SH-SY5Y (cell line): ENCODE data around the gene INPP5A.

ENCODE experiments used
- GATA2 ChIP-seq: IDR thresholded peaks from 2 replicates; pipeline ENCODE4 v1.6.1; 2011; ENCODE audit warnings: mild to moderate bottlenecking, low read depth, low read length
- GATA3 ChIP-seq: IDR thresholded peaks from 2 replicates; pipeline ENCODE4 v1.6.1; 2011; ENCODE audit warnings: low read depth, mild to moderate bottlenecking, low read length, moderate library complexity

INPP5A gene

DNA sequence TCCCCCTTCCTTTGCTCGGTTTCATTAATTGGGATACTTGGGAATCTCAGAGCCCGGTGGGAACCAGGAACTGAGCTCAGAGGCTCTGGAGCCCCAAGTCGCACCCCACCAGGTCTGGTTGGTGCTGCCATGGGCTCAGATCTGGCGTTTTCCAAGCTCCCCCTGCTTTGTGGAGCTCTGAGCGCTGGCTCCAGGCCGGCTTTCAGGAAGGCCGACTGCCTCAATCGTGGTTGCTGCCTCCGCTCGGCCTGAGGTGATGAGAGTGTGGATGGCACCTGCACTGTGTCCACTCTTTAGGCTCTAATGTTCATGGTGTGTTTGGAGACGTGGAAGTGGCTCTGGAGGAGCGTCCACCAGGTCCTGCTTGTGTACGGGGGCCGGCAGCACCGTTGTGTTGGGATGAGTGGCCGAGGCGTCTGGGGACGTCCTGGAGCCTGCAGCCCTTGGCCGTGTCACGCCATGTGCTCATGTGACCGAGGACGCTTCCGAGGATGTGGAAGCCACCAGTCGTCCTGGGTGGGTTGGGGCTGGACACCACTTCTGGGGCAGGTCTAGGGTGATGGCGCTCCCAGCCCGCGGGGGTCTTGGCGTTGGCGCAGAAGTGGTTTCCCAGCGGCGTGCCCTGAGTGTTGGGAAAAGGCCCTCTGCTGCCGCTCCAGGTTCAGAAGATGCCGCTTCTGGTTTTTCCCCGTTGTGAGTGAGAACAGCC, 8.2 kb downstream of the INPP5A start:
- TF ChIP-seq GATA2 (no peak), GATA3 (no peak)

DNA sequence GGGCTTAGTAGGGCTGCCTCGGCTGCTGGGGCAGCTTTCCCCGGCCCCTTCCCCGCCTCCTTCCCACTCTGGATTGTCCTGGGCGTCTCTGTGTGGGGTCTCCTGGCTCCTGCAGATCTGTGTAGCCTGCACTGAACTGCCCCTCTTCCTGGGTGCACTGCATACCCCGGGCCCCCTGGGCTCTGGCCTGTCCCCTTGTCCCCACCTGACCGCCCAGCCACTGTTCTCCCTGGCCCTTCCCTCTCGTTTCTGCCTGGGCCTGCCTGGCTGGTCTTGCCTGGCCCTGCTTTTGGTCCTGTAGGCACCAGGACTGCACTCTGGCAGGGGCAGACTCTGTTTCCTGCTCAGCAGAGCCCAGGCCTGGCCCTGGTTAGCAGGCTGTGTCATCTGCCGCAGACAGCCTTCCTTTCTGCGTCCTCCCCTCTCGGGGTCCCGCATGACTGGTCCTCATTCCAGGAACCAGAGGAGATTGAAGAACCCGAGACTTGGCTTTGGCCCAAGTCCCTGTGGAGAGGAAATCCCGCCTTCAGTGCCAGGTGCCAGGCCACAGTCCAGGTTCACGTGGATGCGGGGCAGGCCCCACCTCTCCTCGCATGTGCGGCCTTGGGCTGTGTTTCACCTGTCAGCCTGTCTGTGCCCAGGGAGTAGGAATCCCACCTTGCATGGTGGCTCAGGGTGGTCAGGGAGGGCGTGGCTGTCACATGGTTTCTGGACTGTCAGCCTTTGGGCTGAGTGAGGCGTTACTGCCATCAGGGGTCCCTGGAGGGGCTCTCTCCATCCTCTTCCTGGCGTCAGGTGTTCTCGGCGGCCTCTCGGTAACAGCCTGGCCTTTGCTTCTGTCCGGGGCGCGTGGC, 9.2 kb downstream of the INPP5A start:
- no peak for TF ChIP-seq GATA3
- TF ChIP-seq GATA2 = no peak

DNA sequence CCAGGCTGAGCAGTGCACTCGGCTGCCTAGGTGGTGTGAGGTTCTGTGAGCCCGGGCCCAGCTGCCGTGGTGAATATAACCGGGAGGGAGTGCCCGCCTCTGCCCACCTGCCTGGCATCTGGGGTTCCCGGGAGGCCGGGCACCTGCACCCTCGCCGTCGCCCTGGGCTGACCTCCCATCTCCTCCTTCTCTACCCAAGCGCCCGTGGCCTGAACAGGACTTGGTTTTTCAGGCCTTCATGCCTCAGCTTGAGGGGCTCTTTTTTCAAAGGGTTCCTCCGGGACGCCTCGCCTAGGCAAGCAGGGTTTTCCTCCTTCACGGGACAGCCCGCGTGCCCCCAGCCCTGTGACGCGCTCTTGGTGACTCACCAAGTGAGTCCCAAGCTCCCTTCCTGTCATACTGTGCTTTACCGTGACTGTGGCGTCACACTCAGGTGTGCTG, 9.9 kb downstream of the INPP5A start:
- no peak for TF ChIP-seq GATA3
- no peak for TF ChIP-seq GATA2

DNA sequence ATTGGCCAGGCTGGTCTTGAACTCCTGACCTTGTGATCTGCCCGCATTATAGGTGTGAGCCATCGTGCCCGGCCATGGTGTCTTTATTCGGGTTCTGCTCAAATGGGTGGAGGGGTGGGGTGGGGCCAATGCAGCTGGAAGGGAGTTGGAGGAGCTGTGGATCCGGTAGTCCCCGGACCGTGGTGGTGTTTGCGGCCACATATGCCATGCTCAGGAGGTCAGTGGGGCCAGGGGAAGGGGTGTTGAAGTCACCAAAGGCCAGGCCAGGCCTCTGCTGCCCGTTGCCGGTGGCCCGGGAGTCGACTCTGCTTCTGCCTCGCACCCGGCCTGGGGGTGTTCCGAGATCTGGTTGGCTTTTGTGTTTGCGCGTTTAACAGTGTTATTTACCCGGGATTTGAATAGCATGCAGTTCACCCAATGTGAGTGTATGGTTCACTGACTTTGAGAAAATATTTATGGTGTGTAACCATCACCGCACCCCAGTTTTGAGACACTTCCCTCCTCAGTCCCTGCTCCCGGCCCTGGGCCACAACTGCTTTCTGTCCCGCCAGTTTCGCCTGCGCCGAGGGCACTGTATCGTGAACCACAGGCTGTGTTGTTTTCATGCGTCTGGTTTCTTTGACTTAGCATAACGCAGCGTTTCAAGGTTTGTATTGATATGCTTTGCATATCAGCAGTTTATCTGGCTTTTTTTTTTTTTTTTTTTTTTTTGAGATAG, 10.7 kb downstream of the INPP5A start:
- TF ChIP-seq GATA3 (no peak), GATA2 (no peak)

DNA sequence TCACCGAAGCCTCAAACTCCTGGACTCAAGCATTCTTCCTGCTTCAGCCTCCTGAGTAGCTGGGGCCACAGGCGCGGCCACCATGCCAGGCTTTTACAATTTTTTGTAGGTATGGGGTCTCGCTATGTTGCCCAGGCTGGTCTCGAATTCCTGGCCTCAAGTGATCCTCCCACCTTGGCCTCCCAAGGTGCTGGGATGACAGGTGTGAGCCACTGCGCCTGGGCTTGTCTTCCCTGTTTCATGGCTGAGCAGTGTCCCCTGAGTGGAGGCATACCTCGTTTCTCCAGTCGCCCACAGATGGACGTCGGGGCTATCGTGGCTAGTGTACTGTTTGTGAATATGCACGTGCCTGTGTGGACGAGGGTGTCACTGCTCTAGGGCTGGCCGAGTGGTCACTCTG, 11.3 kb downstream of the INPP5A start:
- no peak for TF ChIP-seq GATA2
- no peak for TF ChIP-seq GATA3

DNA sequence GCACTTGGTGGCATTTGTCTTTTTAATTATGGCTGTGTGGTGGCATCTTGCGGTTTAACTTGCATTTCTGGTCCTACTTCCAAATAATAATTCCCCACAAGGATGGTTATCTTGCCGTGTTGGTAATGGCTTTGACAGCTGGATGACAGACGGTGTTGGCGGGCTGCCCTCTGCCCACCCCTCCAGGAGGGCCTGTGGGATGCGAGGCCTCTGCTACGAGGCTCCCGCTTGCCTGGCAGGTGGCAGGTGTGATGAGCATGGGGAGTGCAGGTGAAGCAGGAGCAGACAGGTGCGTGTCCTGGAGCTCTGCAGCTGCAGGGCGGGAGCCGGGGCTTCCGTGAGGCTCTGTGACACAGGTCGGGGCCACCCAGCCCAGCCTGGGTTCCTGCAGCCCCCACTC, 11.8 kb downstream of the INPP5A start:
- no peak for TF ChIP-seq GATA2
- TF ChIP-seq GATA3 = no peak

DNA sequence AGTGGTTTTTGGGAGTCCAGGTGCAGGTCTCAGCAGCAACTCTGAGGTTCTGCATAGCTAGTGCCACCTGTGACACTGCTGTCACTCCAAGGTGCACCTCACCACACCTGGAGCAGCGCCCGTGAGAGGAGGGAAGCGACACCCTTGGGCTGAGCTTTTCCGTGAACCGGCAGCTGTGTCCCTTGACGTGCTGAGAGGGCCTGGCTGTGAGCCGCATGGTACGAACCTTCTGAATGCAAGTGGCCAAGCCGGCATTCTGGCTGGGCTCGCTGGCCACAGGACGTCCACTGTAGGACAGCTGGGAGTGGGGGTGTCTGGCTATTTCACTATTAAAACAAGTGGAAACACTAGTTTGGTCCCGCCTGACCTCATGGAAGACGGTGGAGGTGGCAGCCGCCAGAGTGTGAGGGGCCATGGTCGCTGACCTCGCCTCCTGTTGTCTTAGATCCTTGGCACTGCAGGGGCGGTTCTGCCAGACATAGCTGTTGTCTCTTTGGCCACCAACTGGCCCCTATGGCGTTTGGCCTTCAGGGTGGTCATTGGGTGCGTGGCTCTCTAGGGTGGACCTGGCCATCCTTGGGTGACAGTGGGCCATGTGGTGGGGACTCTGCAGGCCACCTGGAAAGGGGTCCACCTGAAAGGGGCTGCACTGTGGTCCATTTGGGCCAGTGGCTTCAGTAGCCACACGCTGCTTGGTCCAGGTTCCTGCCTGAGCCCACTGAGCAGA, 12.9 kb downstream of the INPP5A start:
- TF ChIP-seq GATA3 (no peak), GATA2 (no peak)

DNA sequence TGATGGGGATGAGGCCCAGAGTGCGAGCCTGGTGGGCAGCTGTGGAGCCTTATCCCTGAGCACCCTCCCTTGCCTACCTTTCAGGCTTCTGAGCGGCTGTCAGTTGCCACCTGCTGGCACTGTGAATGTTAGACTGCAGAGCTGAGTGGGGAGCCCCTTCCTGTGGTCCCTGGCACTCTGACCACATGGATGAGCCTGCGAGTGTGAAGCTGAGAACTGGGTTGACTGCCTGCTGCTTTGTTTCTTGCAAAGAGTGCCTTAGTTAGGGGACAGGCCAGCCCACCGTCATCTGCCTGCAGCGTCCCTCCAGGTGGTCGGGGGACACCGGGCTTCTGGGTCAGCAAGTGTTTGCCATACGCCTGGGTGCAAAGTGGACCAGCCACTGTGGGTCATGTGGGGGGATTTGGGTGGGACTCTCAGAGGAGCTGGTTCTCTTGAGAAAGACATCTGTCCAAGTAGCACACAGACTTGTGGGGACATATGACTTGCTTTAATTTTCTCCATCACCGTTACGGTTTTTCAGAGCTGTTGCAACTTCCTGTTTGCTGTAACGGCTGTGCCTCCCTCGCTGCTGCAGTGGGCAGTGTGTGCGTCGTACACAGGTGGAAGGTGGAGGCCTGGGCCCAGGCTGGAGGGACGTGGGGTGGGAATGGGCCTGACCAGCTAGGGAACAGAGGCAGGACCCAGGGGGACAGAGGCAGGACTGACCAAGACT, 13.7 kb downstream of the INPP5A start:
- TF ChIP-seq GATA3 = no peak
- TF ChIP-seq GATA2 = no peak

DNA sequence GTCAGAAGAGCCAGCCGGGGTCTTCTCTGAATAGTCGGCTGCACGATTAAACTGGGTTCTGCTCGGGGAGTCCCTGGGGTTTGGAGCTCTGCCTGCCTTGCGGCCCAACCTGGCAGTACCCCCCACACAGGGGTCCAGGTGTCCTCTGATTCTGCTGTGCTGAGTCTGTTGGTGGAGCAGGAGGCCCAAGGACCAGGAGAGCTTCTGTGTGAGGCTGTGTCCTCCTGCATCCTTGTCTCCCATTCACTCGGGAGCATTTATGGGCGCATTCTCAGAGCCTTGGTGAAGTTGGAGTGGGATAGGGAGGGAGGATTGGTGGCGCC, 14.2 kb downstream of the INPP5A start:
- TF ChIP-seq GATA3 (no peak), GATA2 (no peak)

DNA sequence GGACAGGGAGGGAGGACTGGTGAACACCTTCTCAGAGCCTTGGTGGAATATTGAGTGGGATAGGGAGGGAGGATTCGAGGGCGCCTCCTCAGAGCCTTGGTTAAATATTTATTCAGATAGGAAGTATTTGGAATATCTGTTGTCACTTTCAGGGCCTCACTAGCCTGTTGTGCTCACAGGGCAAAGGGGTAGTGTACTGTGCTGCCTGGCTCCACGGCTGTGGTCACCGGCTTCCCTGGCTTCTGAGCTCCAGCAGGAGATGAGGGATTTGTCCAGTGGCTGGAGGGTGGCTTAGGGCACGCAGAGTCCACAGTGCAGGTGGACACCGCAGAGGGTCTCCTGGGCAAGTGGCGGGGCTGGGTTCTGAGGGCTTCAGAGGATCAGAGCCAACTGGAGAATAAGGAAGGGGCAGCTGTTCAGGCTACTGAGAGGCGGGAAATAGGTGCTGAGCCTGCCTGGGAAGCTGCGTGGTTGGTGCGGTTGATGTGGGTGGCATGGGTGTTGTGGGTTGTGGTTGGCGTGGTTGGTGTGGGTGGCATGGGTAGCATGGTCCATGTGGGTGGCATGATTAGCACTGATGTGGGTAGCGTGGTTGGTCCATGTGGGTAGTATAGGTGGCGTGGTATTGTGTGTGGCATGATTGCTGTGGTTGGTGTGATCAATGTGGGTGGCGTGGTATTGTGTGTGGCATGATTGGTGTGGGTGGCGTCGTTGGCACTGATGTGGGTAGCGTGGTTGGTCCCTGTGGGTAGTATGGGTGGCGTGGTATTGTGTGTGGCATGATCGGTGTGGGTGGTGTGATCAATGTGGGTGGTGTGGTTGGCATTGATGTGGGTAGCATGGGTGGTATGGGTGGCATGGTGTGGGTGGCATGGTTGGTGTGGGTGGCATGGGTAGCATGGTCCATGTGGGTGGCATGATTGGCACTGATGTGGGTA, 16.7 kb downstream of the INPP5A start:
- TF ChIP-seq GATA3 (no peak), GATA2 (no peak)

DNA sequence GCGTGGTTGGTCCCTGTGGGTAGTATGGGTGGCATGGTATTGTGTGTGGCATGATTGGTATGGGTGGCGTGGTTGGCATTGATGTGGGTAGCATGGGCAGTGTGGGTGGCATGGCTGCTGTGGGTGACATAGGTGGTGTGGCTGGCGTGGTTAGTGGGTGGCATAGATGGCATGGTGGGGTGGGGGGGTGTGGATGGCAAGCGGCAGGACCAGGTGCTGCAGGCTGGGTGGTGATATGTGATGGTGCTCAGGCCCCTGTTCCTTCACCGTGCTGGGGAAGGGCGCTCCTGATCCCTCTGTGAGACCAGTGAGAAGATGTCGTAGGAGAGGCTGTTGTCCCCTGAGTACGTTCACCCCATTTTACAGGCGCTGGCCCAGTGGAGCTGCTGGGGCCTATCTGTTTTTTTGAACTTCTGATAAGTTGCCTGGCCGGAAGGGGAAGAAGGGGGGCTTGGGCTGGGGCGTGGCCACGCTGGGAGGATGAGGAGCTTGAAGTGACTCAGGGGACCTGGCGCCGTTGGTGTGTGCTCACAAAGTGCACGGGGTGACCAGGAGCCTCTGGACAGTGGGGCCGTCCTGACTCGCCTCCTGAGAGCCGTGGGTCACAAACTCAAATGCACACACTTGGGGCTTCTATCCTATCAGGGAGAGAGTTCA, 17.5 kb downstream of the INPP5A start:
- TF ChIP-seq GATA2 (no peak), GATA3 (no peak)
